GM12878 (cell line): ENCODE data around the gene PRR5L. TPM values are rescaled to one million over a fixed set of nuclear protein-coding genes. Genes with fewer than 3 reads are reported as not detected.

Source experiments
- ATAC-seq: fragments of 200-7000 bp; cut with Tn5 transposase; 3 replicates; pipeline ENCODE4 v1.9.1; 2020; ENCODE audit warnings: mild to moderate bottlenecking, moderate library complexity
- BruUV-seq: library from RNA; stranded (reverse); fragments of 400-500 nt; replicated peaks from 2 replicates; lab custom pipeline; 2021; lab: Mats Ljungman, UMichigan
- CTCF ChIA-PET: fragments of 300-600 bp; sonication (Branson Sonifier 250); formaldehyde crosslinking; extraction: SDS; loops from one replicate; lab custom pipeline; 2021; ENCODE audit warnings: inconsistent platforms; lab: Yijun Ruan, JAX
- POLR2A ChIA-PET: fragments of 350-600 bp; formaldehyde crosslinking; extraction: SDS; loops from one replicate; lab custom pipeline; 2021; ENCODE audit warnings: inconsistent platforms; lab: Charles Lee
- RAD21 ChIA-PET: fragments of 300-600 bp; sonication (Branson Sonifier 250); formaldehyde crosslinking; loops from one replicate; lab custom pipeline; 2023; ENCODE audit warnings: antibody characterized with exemption; ENCODE audit not compliant: unreplicated experiment; lab: Charles Lee
- SMC1A ChIA-PET: fragments of 300-600 bp; sonication (Branson Sonifier 250); formaldehyde crosslinking; loops from one replicate; lab custom pipeline; 2023; ENCODE audit not compliant: unreplicated experiment, uncharacterized antibody; lab: Charles Lee
- DNase-seq: peaks from one replicate; pipeline ENCODE4 v3.0.0-alpha.2; 2011; ENCODE audit warnings: low read depth, low spot score
- FAIRE-seq: peaks from 3 replicates; lab custom pipeline; 2011; peaks lifted over from hg19 to GRCh38; lab: Jason Lieb, UNC
- H2AFZ ChIP-seq: 2 replicates; pipeline ENCODE4 v1.6.0; 2011; ENCODE audit warnings: low read depth, low read length, control low read depth; ENCODE audit not compliant: control insufficient read depth
- H3K27ac ChIP-seq: 2 replicates; pipeline ENCODE4 v1.5.1; 2011; ENCODE audit warnings: control low read depth; ENCODE audit not compliant: control insufficient read depth, insufficient read depth
- H3K27me3 ChIP-seq, 2 experiments: replicated peaks in 1 of 2; 2 replicates each; pipeline versions ENCODE4 v1.6.0 to v1.6.1; 2011; ENCODE audit warnings: low read length in 1 of 2; ENCODE audit not compliant: control insufficient read depth in 2 of 2, insufficient read depth in 2 of 2
- H3K36me3 ChIP-seq, 2 experiments: 2 replicates each; pipeline ENCODE4 v1.5.1; 2011; ENCODE audit warnings: low read length in 1 of 2; ENCODE audit not compliant: control insufficient read depth in 2 of 2, insufficient read depth in 2 of 2
- H3K4me1 ChIP-seq: 2 replicates; pipeline ENCODE4 v1.6.1; 2011; ENCODE audit warnings: mild to moderate bottlenecking, low read length, moderate library complexity, mixed read lengths; ENCODE audit not compliant: control insufficient read depth, insufficient read depth
- H3K4me2 ChIP-seq: 2 replicates; pipeline ENCODE4 v1.6.0; 2011; ENCODE audit warnings: control low read depth; ENCODE audit not compliant: control insufficient read depth, insufficient read depth
- H3K4me3 ChIP-seq: fragments of 200-600 bp; sonication (generic); 2 replicates; pipeline ENCODE4 v1.5.1; 2016
- H3K79me2 ChIP-seq: 2 replicates; pipeline ENCODE4 v1.6.0; 2011; ENCODE audit warnings: low read length; ENCODE audit not compliant: control insufficient read depth, insufficient read depth
- H3K9ac ChIP-seq: 2 replicates; pipeline ENCODE4 v1.8.0; 2011; ENCODE audit warnings: low read length, control low read depth, mixed read lengths; ENCODE audit not compliant: control insufficient read depth, insufficient read depth
- H3K9me3 ChIP-seq: replicated peaks from 3 replicates; pipeline ENCODE4 v1.5.1; 2011; ENCODE audit warnings: mild to moderate bottlenecking, low read length; ENCODE audit not compliant: control insufficient read depth, insufficient read depth
- H4K20me1 ChIP-seq: 2 replicates; pipeline ENCODE4 v1.6.0; 2011; ENCODE audit not compliant: control insufficient read depth, insufficient read depth
- BCL3 ChIP-seq: IDR thresholded peaks from 2 replicates; pipeline ENCODE4 v1.6.1; 2011; ENCODE audit warnings: borderline replicate concordance, low read depth, mild to moderate bottlenecking, moderate library complexity, low read length; ENCODE audit not compliant: insufficient read depth, poor library complexity, severe bottlenecking
- BCLAF1 ChIP-seq: fragments of 450-650 bp; IDR thresholded peaks from 2 replicates; pipeline ENCODE4 v1.6.1; 2017; ENCODE audit warnings: antibody characterized with exemption, mild to moderate bottlenecking, moderate library complexity
- CEBPB ChIP-seq, 2 experiments: fragments of 150-350 bp in 1 of 2; IDR thresholded peaks; 2 replicates each; pipeline ENCODE4 v1.6.1; 2012 to 2014; ENCODE audit warnings: low read depth in 2 of 2, low read length in 2 of 2, borderline replicate concordance in 1 of 2, inconsistent platforms in 1 of 2
- HCFC1 ChIP-seq: fragments of 150-350 bp; IDR thresholded peaks from 2 replicates; pipeline ENCODE4 v1.6.1; 2014; ENCODE audit warnings: low read length
- IRF3 ChIP-seq: fragments of 450-650 bp; IDR thresholded peaks from 2 replicates; pipeline ENCODE4 v1.6.1; 2014; ENCODE audit warnings: mild to moderate bottlenecking
- MAX ChIP-seq: IDR thresholded peaks from 2 replicates; pipeline ENCODE4 v1.6.1; 2012; ENCODE audit warnings: low read depth, low read length, improper control_type of control experiment
- MYC ChIP-seq: IDR thresholded peaks from 2 replicates; pipeline ENCODE4 v1.6.1; 2011; ENCODE audit warnings: mild to moderate bottlenecking, low read length, moderate library complexity, inconsistent platforms; ENCODE audit not compliant: insufficient read depth, insufficient replicate concordance, insufficient read length, severe bottlenecking
- NBN ChIP-seq: fragments of 450-650 bp; IDR thresholded peaks from 2 replicates; pipeline ENCODE4 v1.6.1; 2016
- RBBP5 ChIP-seq: fragments of 200-600 bp; sonication (generic); conservative IDR thresholded peaks from 2 replicates; pipeline ENCODE4 v1.6.1; 2016
- SMC3 ChIP-seq: IDR thresholded peaks from 2 replicates; pipeline ENCODE4 v1.6.1; 2011; ENCODE audit warnings: low read length, improper control_type of control experiment, borderline replicate concordance
- TCF7 ChIP-seq: IDR thresholded peaks from 2 replicates; pipeline ENCODE4 v1.6.1; 2014; ENCODE audit warnings: antibody characterized with exemption, borderline replicate concordance
- YBX1 ChIP-seq: fragments of 450-650 bp; IDR thresholded peaks from 2 replicates; pipeline ENCODE4 v1.6.1; 2016; ENCODE audit warnings: antibody characterized with exemption
- ZBED1 ChIP-seq: IDR thresholded peaks from 2 replicates; pipeline ENCODE4 v1.6.1; 2016; ENCODE audit warnings: borderline replicate concordance
- ZNF24 ChIP-seq: fragments of 450-650 bp; IDR thresholded peaks from 2 replicates; pipeline ENCODE4 v1.6.1; 2017; ENCODE audit warnings: antibody characterized with exemption, mild to moderate bottlenecking
- ZNF592 ChIP-seq: fragments of 450-650 bp; IDR thresholded peaks from 2 replicates; pipeline ENCODE4 v1.6.1; 2017; ENCODE audit warnings: mild to moderate bottlenecking, moderate library complexity
- WGBS: methylation state at CpG from one replicate; pipeline ENCODE4 v1.1.6; 2016; ENCODE audit warnings: low lambda C conversion rate; ENCODE audit not compliant: insufficient replicate concordance, insufficient coverage; ENCODE audit errors: missing lambda C conversion rate; 5-methylcytosine and 5-hydroxymethylcytosine counted together
- in situ Hi-C: fragments of 300-500 bp; cut with MboI; formaldehyde crosslinking; loops from 9 replicates; pipeline ENCODE4 v1.14.3; 2018; ENCODE audit warnings: mixed read lengths
- intact Hi-C: fragments of 100-400 bp; cut with micrococcal nuclease; formaldehyde crosslinking; loops from one replicate; pipeline ENCODE4 v1.14.2; 2022; ENCODE audit not compliant: unreplicated experiment
- polyA plus RNA-seq, 11 experiments: library from polyadenylated mRNA; depleted of rRNA in 4 of 11; unstranded in 6 of 11; stranded (reverse) in 5 of 11; fragments of >200 nt; fragmentation: Nextera tagmentation in 4 of 11; fragmentation: Illumina TruSeq in 1 of 11; extraction: Ambion mirVana in 4 of 11; extraction: Trizol in 1 of 11; gene quantifications; 1 replicate in 1 of 11; 2 replicates in 10 of 11; pipeline versions ENCODE4 v1.2.1 to v1.2.3, GENCODE V29; 2011 to 2016; ENCODE audit warnings: inconsistent platforms in 2 of 11, missing spikeins in 2 of 11, low read depth in 1 of 11
- total RNA-seq, 4 experiments: library from RNA; depleted of rRNA in 3 of 4; stranded (reverse); fragments of >200 nt in 3 of 4; fragmentation: Illumina TruSeq in 1 of 4; extraction: Trizol in 1 of 4; gene quantifications; 2 replicates each; pipeline versions ENCODE4 v1.2.1 to v1.2.3, GENCODE V29; 2013 to 2021

The PRR5L gene
- total and polyA plus RNA-seq, 10 of the 15 experiments (the other 5 are each of a cell fraction or from before 2014, with no cell fraction given) = 0.11 to 4.2 (median 0.67) TPM; not detected in 1

GRCh38 chr11:36257351-36257750 lies 38.7 kb upstream of the PRR5L start:
- POLR2A ChIA-PET = no interaction called here
- TF ChIP-seq HCFC1 (no peak), ZNF24 (no peak), RBBP5 (no peak), YBX1 (no peak), NBN (no peak), BCLAF1 (no peak), CEBPB (IDR thresholded peaks at IDR 0.05; ENCODE audit: borderline replicate concordance in 1 of 2, low read depth in 2 of 2, low read length in 2 of 2) (no peak), BCL3 (no peak), ZNF592 (no peak), MYC (no peak), SMC3 (no peak), TCF7 (no peak), IRF3 (no peak), ZBED1 (no peak), MAX (no peak)
- no peaks in the 10 kb centered on the region; a peak in 2 of 4 replicates for H3K27me3 ChIP-seq
- H3K27ac ChIP-seq = no peak overlapping the region
- no peaks in the 10 kb centered on the region for H3K36me3 ChIP-seq
- 21% methylated on average over 5 of the region's 5 CpGs for WGBS
- in situ Hi-C loops = no loop called here
- no TSS peak for BruUV-seq
- no peak overlapping the region for H3K9ac ChIP-seq
- H3K4me2 ChIP-seq = no peak overlapping the region
- DNase-seq = no peak
- peak; percentile 63 for ATAC-seq
- CTCF ChIA-PET = interaction anchor here (0.6 to 2.7 kb wide), 7 partner anchors 9 to 642 kb away, joined by 3 to 25 read pairs (median 6); no protein-coding TSS in a partner anchor
- H4K20me1 ChIP-seq = no peaks in the 10 kb centered on the region
- H2AFZ ChIP-seq = no peak overlapping the region
- H3K79me2 ChIP-seq = no peaks in the 10 kb centered on the region
- H3K4me3 ChIP-seq = no peak overlapping the region
- no peaks in the 10 kb centered on the region; the same call in 2 of the 3 replicates for H3K9me3 ChIP-seq
- no peak for FAIRE-seq
- H3K4me1 ChIP-seq = no peaks in the 10 kb centered on the region
- SMC1A ChIA-PET = interaction anchor here (0.7 to 1.8 kb wide), 8 partner anchors 9 to 640 kb away, joined by 3 to 6 read pairs (median 4); partner anchors contain the start of gene FJX1
- intact Hi-C loops = loop anchor here (5.0 kb wide), 2 partner anchors 105 to 125 kb away; no protein-coding TSS in a partner anchor
- RAD21 ChIA-PET = interaction anchor here (0.8 to 1.7 kb wide), 4 partner anchors 185 to 435 kb away, joined by 3 to 12 read pairs (median 5); no protein-coding TSS in a partner anchor
